SK-N-SH (cell line): ENCODE measurements around the gene PGD. TPM values are rescaled to one million over a fixed set of nuclear protein-coding genes. Genes with fewer than 3 reads are reported as not detected.

ENCODE experiments used
- CTCF ChIA-PET: fragments of 300-600, 350-600 bp; formaldehyde crosslinking; extraction: SDS; loops from one replicate; lab custom pipeline; 2021; lab: Yijun Ruan, JAX
- POLR2A ChIA-PET: fragments of 350-600 bp; sonication (Branson Sonifier 250); formaldehyde crosslinking; extraction: SDS; loops from one replicate; lab custom pipeline; 2020; ENCODE audit warnings: antibody characterized with exemption, inconsistent platforms; lab: Yijun Ruan, JAX
- DNase-seq: peaks from one replicate; pipeline ENCODE4 v3.0.0; 2012
- H2AFZ ChIP-seq: fragments of 200-600 bp; sonication (generic); 2 replicates; pipeline ENCODE4 v1.8.1; 2016; ENCODE audit warnings: antibody characterized with exemption, mild to moderate bottlenecking, low read depth
- H3F3A ChIP-seq: fragments of 200-600 bp; sonication (generic); replicated peaks from 2 replicates; pipeline ENCODE3; 2016; ENCODE audit warnings: antibody characterized with exemption, mild to moderate bottlenecking; ENCODE audit not compliant: insufficient read depth
- H3K27ac ChIP-seq, 2 experiments: fragments of 200-500 bp in 1 of 2; fragments of 200-600 bp in 1 of 2; sonication (Bioruptor generic) in 1 of 2; sonication (generic), shearing (Covaris generic) in 1 of 2; 2 replicates each; pipeline versions ENCODE4 v1.5.1 to v1.6.1; 2014 to 2016; ENCODE audit warnings: low read depth in 2 of 2, inconsistent platforms in 1 of 2, low read length in 1 of 2, mild to moderate bottlenecking in 1 of 2, mixed read lengths in 1 of 2
- H3K27me3 ChIP-seq: fragments of 200-600 bp; sonication (generic), shearing (Covaris generic); 2 replicates; pipeline ENCODE4 v1.6.1; 2016; ENCODE audit warnings: mixed run types; ENCODE audit not compliant: insufficient read depth
- H3K36me3 ChIP-seq, 2 experiments: fragments of 200-500 bp in 1 of 2; fragments of 200-600 bp in 1 of 2; sonication (Bioruptor generic) in 1 of 2; sonication (generic) in 1 of 2; replicated peaks in 1 of 2; 2 replicates each; pipeline versions ENCODE3 to v1.5.1; 2014 to 2016; ENCODE audit warnings: low read length in 1 of 2, mild to moderate bottlenecking in 1 of 2; ENCODE audit not compliant: insufficient read depth in 2 of 2, control insufficient read depth in 1 of 2
- H3K4me1 ChIP-seq, 2 experiments: fragments of 200-500 bp in 1 of 2; fragments of 200-600 bp in 1 of 2; sonication (Bioruptor generic) in 1 of 2; sonication (generic), shearing (Covaris generic) in 1 of 2; 2 replicates each; pipeline versions ENCODE4 v1.5.1 to v1.6.1; 2014 to 2016; ENCODE audit warnings: low read depth in 1 of 2, low read length in 1 of 2, mixed run types in 1 of 2; ENCODE audit not compliant: insufficient read depth in 2 of 2, control insufficient read depth in 1 of 2
- H3K4me2 ChIP-seq: fragments of 200-600 bp; sonication (generic), shearing (Covaris generic); 2 replicates; pipeline ENCODE4 v1.6.1; 2017; ENCODE audit warnings: mixed run types
- H3K4me3 ChIP-seq, 2 experiments: fragments of 200-500 bp in 1 of 2; fragments of 200-600 bp in 1 of 2; sonication (Bioruptor generic) in 1 of 2; sonication (generic), shearing (Covaris generic) in 1 of 2; 2 replicates each; pipeline versions ENCODE4 v1.5.1 to v1.8.1; 2014 to 2016; ENCODE audit warnings: low read depth in 2 of 2, inconsistent platforms in 1 of 2, low read length in 1 of 2, mild to moderate bottlenecking in 1 of 2, mixed read lengths in 1 of 2, moderate library complexity in 1 of 2
- H3K79me2 ChIP-seq: fragments of 200-600 bp; sonication (generic); 2 replicates; pipeline ENCODE4 v1.8.1; 2017; ENCODE audit warnings: mild to moderate bottlenecking; ENCODE audit not compliant: insufficient read depth
- H3K9ac ChIP-seq: fragments of 200-600 bp; sonication (generic); 2 replicates; pipeline ENCODE4 v1.6.1; 2017; ENCODE audit warnings: mixed run types
- H3K9me2 ChIP-seq: fragments of 200-600 bp; sonication (generic); 2 replicates; pipeline ENCODE4 v1.6.1; 2017; ENCODE audit warnings: mixed run types
- H3K9me3 ChIP-seq: fragments of 200-600 bp; sonication (generic); 2 replicates; pipeline ENCODE4 v1.6.1; 2017; ENCODE audit warnings: mixed run types, mild to moderate bottlenecking, moderate library complexity
- H4K20me1 ChIP-seq: fragments of 200-600 bp; sonication (generic); 2 replicates; pipeline ENCODE4 v1.6.1; 2017; ENCODE audit warnings: mild to moderate bottlenecking, mixed run types; ENCODE audit not compliant: insufficient read depth
- EP300 ChIP-seq, 2 experiments: IDR thresholded peaks; 2 replicates each; pipeline versions ENCODE4 v1.4.0 to v1.6.1; 2012; ENCODE audit warnings: borderline replicate concordance in 1 of 2, low read depth in 1 of 2, low read length in 1 of 2
- EZH2phosphoT487 ChIP-seq: fragments of 200-600 bp; sonication (generic); IDR thresholded peaks from 2 replicates; pipeline ENCODE4 v1.6.1; 2017; ENCODE audit warnings: low read depth, mixed run types, mild to moderate bottlenecking, antibody characterized with exemption, moderate library complexity, borderline replicate concordance
- FOSL2 ChIP-seq: IDR thresholded peaks from 2 replicates; pipeline ENCODE4 v1.4.0; 2012; ENCODE audit warnings: low read depth, mild to moderate bottlenecking, moderate library complexity, borderline replicate concordance
- FOXM1 ChIP-seq: IDR thresholded peaks from 2 replicates; pipeline ENCODE4 v1.4.0; 2012; ENCODE audit warnings: low read depth, mild to moderate bottlenecking
- JUND ChIP-seq: IDR thresholded peaks from 2 replicates; pipeline ENCODE4 v1.4.0; 2012
- MXI1 ChIP-seq: IDR thresholded peaks from 2 replicates; pipeline ENCODE4 v1.6.1; 2012; ENCODE audit warnings: mild to moderate bottlenecking, low read depth, low read length, improper control_type of control experiment
- NRF1 ChIP-seq: IDR thresholded peaks from 2 replicates; pipeline ENCODE4 v1.6.1; 2012; ENCODE audit warnings: low read depth, mild to moderate bottlenecking, low read length
- PBX3 ChIP-seq: IDR thresholded peaks from 2 replicates; pipeline ENCODE4; 2012
- POLR2AphosphoS5 ChIP-seq: IDR thresholded peaks from 2 replicates; pipeline ENCODE4 v1.6.1; 2012; ENCODE audit warnings: low read depth, low read length
- RCOR1 ChIP-seq: fragments of 150-350 bp; IDR thresholded peaks from 2 replicates; pipeline ENCODE4 v1.6.1; 2017; ENCODE audit warnings: antibody characterized with exemption, low read length
- RXRA ChIP-seq: IDR thresholded peaks from 2 replicates; pipeline ENCODE4 v1.4.0; 2012; ENCODE audit warnings: low read depth, mild to moderate bottlenecking, borderline replicate concordance
- SIN3A ChIP-seq: IDR thresholded peaks from 2 replicates; pipeline ENCODE4 v1.6.1; 2012; ENCODE audit warnings: low read depth, mild to moderate bottlenecking, low read length, moderate library complexity, borderline replicate concordance
- SMC3 ChIP-seq: IDR thresholded peaks from 2 replicates; pipeline ENCODE4 v1.6.1; 2012; ENCODE audit warnings: low read depth, low read length, improper control_type of control experiment
- TAF1 ChIP-seq: IDR thresholded peaks from 2 replicates; pipeline ENCODE4 v1.6.1; 2012; ENCODE audit warnings: low read depth, mild to moderate bottlenecking, low read length, moderate library complexity, borderline replicate concordance
- TCF12 ChIP-seq: IDR thresholded peaks from 2 replicates; pipeline ENCODE4 v1.4.0; 2012
- TEAD4 ChIP-seq: IDR thresholded peaks from 2 replicates; pipeline ENCODE4 v1.4.0; 2012; ENCODE audit warnings: mild to moderate bottlenecking, borderline replicate concordance; ENCODE audit not compliant: insufficient read depth
- USF1 ChIP-seq: IDR thresholded peaks from 2 replicates; pipeline ENCODE4 v1.4.0; 2012; ENCODE audit warnings: low read depth, borderline replicate concordance
- USF2 ChIP-seq: fragments of 150-350 bp; IDR thresholded peaks from 2 replicates; pipeline ENCODE4 v1.6.1; 2017; ENCODE audit warnings: antibody characterized with exemption, low read length, low read depth, borderline replicate concordance
- YY1 ChIP-seq: IDR thresholded peaks from 2 replicates; pipeline ENCODE4 v1.4.0; 2012; ENCODE audit warnings: low read depth, mild to moderate bottlenecking
- WGBS: methylation state at CpG from one replicate; pipeline ENCODE4 v1.1.6; 2017; ENCODE audit warnings: low lambda C conversion rate; 5-methylcytosine and 5-hydroxymethylcytosine counted together
- polyA plus RNA-seq, 3 experiments: library from polyadenylated mRNA; depleted of rRNA; stranded (reverse); fragments of >200 nt; gene quantifications; 2 replicates each; pipeline ENCODE4 v1.2.3, GENCODE V29; 2012
- TF ChIP-seq, protein P1 (sequence below): IDR thresholded peaks from 2 replicates; pipeline ENCODE4 v1.6.1; 2012; ENCODE audit warnings: mild to moderate bottlenecking, low read depth, low read length, moderate library complexity

PGD gene
- polyA plus RNA-seq, 1 of the 3 experiments (the other 2 are of a cell fraction): 76.2 TPM

- no peak for DNase-seq
- peaks cover 13% of the 10 kb centered on the region for H3K79me2 ChIP-seq
- no peaks in the 10 kb centered on the region for H3K27me3 ChIP-seq
- no peaks in the 10 kb centered on the region for H4K20me1 ChIP-seq
- CTCF ChIA-PET: interaction anchor here (1.0 to 1.4 kb wide), 3 partner anchors 17 to 30 kb away, joined by 3 to 6 read pairs (median 4); no protein-coding TSS in a partner anchor
- no peak overlapping the region for H3K4me3 ChIP-seq
- H3K4me2 ChIP-seq: no peak overlapping the region
- H3F3A ChIP-seq: peaks cover 5% of the 10 kb centered on the region
- POLR2A ChIA-PET: no interaction called here
- no peak overlapping the region for H2AFZ ChIP-seq
- no peak overlapping the region for H3K9ac ChIP-seq
- H3K27ac ChIP-seq: no peak overlapping the region
- no peak for TF ChIP-seq EZH2phosphoT487
- TF ChIP-seq JUND: no peak
- TF ChIP-seq USF2: no peak
- no peak for TF ChIP-seq USF1
- TF ChIP-seq FOSL2: no peak
- TF ChIP-seq TAF1: no peak
- TF ChIP-seq FOXM1: no peak
- no peak for TF ChIP-seq NRF1
- no peak for TF ChIP-seq PBX3
- no peak for TF ChIP-seq RXRA
- no peak for TF ChIP-seq POLR2AphosphoS5
- TF ChIP-seq RCOR1: no peak
- TF ChIP-seq, protein P1, sequence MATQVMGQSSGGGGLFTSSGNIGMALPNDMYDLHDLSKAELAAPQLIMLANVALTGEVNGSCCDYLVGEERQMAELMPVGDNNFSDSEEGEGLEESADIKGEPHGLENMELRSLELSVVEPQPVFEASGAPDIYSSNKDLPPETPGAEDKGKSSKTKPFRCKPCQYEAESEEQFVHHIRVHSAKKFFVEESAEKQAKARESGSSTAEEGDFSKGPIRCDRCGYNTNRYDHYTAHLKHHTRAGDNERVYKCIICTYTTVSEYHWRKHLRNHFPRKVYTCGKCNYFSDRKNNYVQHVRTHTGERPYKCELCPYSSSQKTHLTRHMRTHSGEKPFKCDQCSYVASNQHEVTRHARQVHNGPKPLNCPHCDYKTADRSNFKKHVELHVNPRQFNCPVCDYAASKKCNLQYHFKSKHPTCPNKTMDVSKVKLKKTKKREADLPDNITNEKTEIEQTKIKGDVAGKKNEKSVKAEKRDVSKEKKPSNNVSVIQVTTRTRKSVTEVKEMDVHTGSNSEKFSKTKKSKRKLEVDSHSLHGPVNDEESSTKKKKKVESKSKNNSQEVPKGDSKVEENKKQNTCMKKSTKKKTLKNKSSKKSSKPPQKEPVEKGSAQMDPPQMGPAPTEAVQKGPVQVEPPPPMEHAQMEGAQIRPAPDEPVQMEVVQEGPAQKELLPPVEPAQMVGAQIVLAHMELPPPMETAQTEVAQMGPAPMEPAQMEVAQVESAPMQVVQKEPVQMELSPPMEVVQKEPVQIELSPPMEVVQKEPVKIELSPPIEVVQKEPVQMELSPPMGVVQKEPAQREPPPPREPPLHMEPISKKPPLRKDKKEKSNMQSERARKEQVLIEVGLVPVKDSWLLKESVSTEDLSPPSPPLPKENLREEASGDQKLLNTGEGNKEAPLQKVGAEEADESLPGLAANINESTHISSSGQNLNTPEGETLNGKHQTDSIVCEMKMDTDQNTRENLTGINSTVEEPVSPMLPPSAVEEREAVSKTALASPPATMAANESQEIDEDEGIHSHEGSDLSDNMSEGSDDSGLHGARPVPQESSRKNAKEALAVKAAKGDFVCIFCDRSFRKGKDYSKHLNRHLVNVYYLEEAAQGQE: no peak
- TF ChIP-seq SIN3A: no peak
- no peak for TF ChIP-seq MXI1
- TF ChIP-seq YY1: no peak
- TF ChIP-seq SMC3: no peak
- no peak for TF ChIP-seq TCF12
- TF ChIP-seq TEAD4: no peak
- TF ChIP-seq EP300 (IDR thresholded peaks at IDR 0.05; ENCODE audit: borderline replicate concordance in 1 of 2, low read depth in 1 of 2, low read length in 1 of 2): no peak
- H3K9me2 ChIP-seq: no peaks in the 10 kb centered on the region
- H3K36me3 ChIP-seq: peaks cover 63 to 79% of the 10 kb centered on the region in 2 experiments
- H3K9me3 ChIP-seq: no peaks in the 10 kb centered on the region
- H3K4me1 ChIP-seq: peaks cover 0 to 14% of the 10 kb centered on the region in 2 experiments; a peak in 2 of 4 replicates
- WGBS: 100% methylated on average over 1 of the region's 2 CpGs
Observed at GRCh38 chr1:10407201-10407600, 8.3 kb downstream of the PGD start.
